Colonic mucosa (tissue), 4 donors: Measurements from ENCODE around the gene UBE2V1. TPM values are rescaled to one million over a fixed set of nuclear protein-coding genes. Genes with fewer than 3 reads are reported as not detected.

Source experiments
- DNase-seq: peaks from one replicate; pipeline ENCODE4 v3.0.0-alpha.2; 2020
- H3K27ac ChIP-seq: fragments of 200-600 bp; one replicate; pipeline ENCODE4 v1.8.0; 2021
- H3K27me3 ChIP-seq: fragments of 200-600 bp; one replicate; pipeline ENCODE4 v1.8.0; 2021
- H3K36me3 ChIP-seq: fragments of 200-600 bp; one replicate; pipeline ENCODE4 v1.8.0; 2021
- H3K4me1 ChIP-seq: fragments of 200-600 bp; one replicate; pipeline ENCODE4 v1.8.0; 2021; ENCODE audit warnings: mild to moderate bottlenecking
- H3K4me3 ChIP-seq: fragments of 200-600 bp; one replicate; pipeline ENCODE4 v1.8.0; 2021
- H3K9ac ChIP-seq, 2 donors: one replicate each; pipeline ENCODE4 v1.7.0; 2013; ENCODE audit warnings: control low read depth in 2 of 2, low read depth in 2 of 2, low read length in 2 of 2
- H3K9me3 ChIP-seq: fragments of 200-600 bp; one replicate; pipeline ENCODE4 v1.8.0; 2021
- intact Hi-C: fragments of 100-400 bp; cut with DNase I; formaldehyde crosslinking; loops from one replicate; pipeline ENCODE4 v1.14.1; 2022
- total RNA-seq, 2 donors: library from RNA; stranded (reverse); fragmentation: NEBNext Ultra II Directional in 1 of 2; extraction: Animal tissue kit (Norgen Biotek cat#: 25700) in 1 of 2; gene quantifications; one replicate each; pipeline ENCODE4 v1.2.1, GENCODE V29; 2021
- TF ChIP-seq, protein P1 (sequence below): fragments of 200-600 bp; IDR thresholded peaks from one replicate; pipeline ENCODE4 v1.8.0; 2022; ENCODE audit warnings: antibody characterized with exemption, mild to moderate bottlenecking
- donor health status: healthy.
- donor health status: DM: no; HTN: no; CAD: no.
- donor health status: DM: no; HTN: no; CAD: no.

Gene UBE2V1
- total RNA-seq, 2 donors from 2014 or later, result 77.1 to 83.5 TPM

DNA sequence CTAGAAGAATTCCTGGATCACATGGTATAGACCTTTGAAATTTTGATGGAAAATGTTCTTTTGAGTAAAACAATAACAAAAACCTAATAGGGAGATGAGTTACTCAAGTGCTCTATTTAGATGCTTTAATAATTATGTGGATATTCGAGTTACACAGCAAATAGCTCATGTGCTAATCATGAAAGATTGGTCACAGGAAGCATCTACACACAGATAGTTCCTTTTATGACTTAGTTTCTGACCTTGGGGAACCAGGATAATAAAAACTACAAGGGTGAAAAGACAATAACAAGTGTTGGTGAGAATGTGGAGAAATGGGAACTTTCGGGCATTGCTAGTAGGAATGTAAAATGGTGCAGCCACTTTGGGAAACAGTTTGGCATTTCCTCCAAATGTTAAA is 19.7 kb downstream of the UBE2V1 start:
- H3K4me3 ChIP-seq, result no peak overlapping the region
- no peaks in the 10 kb centered on the region for H3K9me3 ChIP-seq
- H3K27me3 ChIP-seq, result no peaks in the 10 kb centered on the region
- H3K4me1 ChIP-seq, result no peaks in the 10 kb centered on the region
- intact Hi-C loops, result no loop called here
- H3K27ac ChIP-seq, result no peak overlapping the region
- H3K36me3 ChIP-seq, result peaks cover 5% of the 10 kb centered on the region
- DNase-seq, result no peak
- no peak overlapping the region for H3K9ac ChIP-seq
- TF ChIP-seq, protein P1, sequence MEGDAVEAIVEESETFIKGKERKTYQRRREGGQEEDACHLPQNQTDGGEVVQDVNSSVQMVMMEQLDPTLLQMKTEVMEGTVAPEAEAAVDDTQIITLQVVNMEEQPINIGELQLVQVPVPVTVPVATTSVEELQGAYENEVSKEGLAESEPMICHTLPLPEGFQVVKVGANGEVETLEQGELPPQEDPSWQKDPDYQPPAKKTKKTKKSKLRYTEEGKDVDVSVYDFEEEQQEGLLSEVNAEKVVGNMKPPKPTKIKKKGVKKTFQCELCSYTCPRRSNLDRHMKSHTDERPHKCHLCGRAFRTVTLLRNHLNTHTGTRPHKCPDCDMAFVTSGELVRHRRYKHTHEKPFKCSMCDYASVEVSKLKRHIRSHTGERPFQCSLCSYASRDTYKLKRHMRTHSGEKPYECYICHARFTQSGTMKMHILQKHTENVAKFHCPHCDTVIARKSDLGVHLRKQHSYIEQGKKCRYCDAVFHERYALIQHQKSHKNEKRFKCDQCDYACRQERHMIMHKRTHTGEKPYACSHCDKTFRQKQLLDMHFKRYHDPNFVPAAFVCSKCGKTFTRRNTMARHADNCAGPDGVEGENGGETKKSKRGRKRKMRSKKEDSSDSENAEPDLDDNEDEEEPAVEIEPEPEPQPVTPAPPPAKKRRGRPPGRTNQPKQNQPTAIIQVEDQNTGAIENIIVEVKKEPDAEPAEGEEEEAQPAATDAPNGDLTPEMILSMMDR, result no peak

DNA sequence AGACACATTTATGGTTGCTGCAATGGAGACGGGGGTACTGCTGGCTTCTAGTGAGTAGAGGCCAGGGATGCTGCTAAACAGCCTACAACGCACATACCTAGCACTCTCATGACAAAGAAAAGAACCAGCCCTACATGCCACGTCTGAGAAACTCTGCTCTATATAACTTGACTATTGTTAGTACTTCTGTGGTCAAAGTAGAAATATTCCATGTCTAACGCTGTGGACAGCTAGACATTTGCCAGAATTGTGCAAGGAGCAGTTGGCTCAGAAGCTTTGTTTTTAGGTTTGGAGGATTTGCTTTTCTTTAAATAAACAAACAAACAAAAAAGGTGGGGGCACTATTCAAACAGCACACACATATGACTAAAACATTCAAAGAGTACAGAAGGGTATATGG is 20.5 kb downstream of the UBE2V1 start:
- H3K36me3 ChIP-seq, result peaks cover 5% of the 10 kb centered on the region
- no peaks in the 10 kb centered on the region for H3K4me1 ChIP-seq
- TF ChIP-seq, protein P1, result no peak
- no peak overlapping the region for H3K4me3 ChIP-seq
- no peaks in the 10 kb centered on the region for H3K27me3 ChIP-seq
- no peak overlapping the region for H3K9ac ChIP-seq
- no peak overlapping the region for H3K27ac ChIP-seq
- no peak for DNase-seq
- intact Hi-C loops, result no loop called here
- H3K9me3 ChIP-seq, result no peaks in the 10 kb centered on the region

DNA sequence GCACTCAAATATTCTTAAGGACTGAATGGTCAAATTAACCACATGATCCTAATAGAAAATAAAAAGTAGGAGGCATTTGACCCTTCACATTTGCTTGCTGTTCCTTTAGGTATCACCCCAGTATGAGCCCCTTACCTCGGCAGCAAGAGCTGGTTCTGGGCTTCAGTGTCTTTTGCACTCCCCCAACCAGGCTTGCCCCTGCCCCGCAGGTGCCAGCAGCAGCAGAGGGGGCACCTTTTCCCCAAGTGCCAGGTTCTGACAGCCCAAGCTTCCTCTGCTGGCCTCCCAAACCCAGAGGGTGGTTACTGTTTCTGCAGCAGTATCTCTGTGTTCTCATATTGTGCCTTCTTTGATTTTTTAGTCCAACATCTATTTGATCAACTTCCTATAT is 23.2 kb downstream of the UBE2V1 start:
- H3K36me3 ChIP-seq, result no peaks in the 10 kb centered on the region

DNA sequence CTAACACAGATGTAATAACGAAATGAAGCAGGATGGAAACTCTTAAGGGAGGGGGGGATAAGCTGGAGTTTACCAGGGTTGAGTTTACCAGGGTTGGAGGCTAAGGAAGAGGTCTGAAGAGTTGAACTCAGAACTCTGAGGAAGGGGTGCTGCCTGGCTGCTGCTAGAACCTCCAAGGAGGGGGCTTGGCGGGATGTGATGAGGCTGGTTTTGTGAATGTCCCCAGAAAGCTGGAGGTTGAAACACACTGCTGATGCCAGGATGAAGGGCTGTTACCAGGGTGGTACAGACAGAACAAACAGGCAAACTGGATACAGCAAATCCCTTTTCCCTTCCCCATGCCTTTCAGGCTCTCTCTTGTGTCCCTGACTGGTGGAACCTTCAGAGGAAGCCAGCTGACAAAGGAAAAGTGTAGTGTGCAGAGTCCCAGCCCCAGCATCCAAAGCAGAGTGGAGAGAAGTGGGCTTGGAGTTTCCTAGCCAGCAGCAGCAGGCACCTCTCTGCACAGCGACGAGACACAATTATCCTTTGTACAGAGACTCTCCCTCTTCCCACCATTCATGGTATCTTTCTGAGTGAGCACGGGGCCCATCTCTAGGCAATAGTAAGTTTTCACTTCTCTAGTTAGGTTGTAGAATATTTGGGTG is 23.7 kb downstream of the UBE2V1 start:
- intact Hi-C loops, result no loop called here
- no peak for DNase-seq
- TF ChIP-seq, protein P1, result no peak
- Histone ChIP-seq H3K36me3 (no peaks in the 10 kb centered on the region), H3K4me1 (peaks cover 9% of the 10 kb centered on the region), H3K27me3 (no peaks in the 10 kb centered on the region), H3K27ac (no peak overlapping the region), H3K9ac (no peak overlapping the region), H3K4me3 (no peak overlapping the region), H3K9me3 (no peaks in the 10 kb centered on the region)

More for the DNA sequence above, 23.2 kb downstream of the UBE2V1 start:
- Histone ChIP-seq H3K4me3 (no peak overlapping the region), H3K27ac (no peak overlapping the region), H3K9me3 (no peaks in the 10 kb centered on the region), H3K9ac (no peak overlapping the region), H3K27me3 (no peaks in the 10 kb centered on the region), H3K4me1 (peaks cover 9% of the 10 kb centered on the region)
- intact Hi-C loops, result no loop called here
- TF ChIP-seq, protein P1, result no peak
- no peak for DNase-seq

DNA sequence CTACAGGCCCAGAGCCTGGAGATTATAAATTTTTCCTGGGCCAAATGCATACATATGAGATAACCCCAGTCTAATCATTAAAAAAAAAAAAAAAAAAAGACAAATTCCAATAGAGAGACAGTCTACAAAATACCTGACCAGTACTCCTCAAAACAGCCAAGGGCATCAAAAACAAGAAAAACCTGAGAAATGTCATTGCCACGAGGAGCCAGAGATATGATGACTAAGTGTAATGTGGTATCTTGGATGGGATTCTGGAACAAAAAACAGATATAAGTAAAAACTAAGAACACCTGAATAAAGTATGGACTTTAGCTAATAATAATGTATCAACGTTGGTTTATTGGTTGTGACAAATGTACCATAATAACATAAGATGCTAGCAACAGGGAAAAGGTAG is 24.9 kb downstream of the UBE2V1 start:
- H3K4me3 ChIP-seq, result no peak overlapping the region
- H3K27me3 ChIP-seq, result no peaks in the 10 kb centered on the region
- no peaks in the 10 kb centered on the region for H3K9me3 ChIP-seq
- H3K4me1 ChIP-seq, result peaks cover 9% of the 10 kb centered on the region
- no peaks in the 10 kb centered on the region for H3K36me3 ChIP-seq
- no peak for DNase-seq
- intact Hi-C loops, result no loop called here
- TF ChIP-seq, protein P1, result no peak
- H3K9ac ChIP-seq, result no peak overlapping the region
- H3K27ac ChIP-seq, result no peak overlapping the region
